Measurements from ENCODE around the gene HADHB.
"Not testable (repeated sequence)": the region's sequence is repeated elsewhere in the genome, so short reads cannot be mapped to it uniquely, and the experiment has no call there.

HADHB gene

GRCh38 chr2:26297061-26297460 lies 52.3 kb downstream of the HADHB start:
- no peak for DNase-seq (ENCODE audit: low spot score)

- DNase-seq (ENCODE audit: low spot score), result no peak
These were observed 53.5 kb downstream of the HADHB start for GRCh38 chr2:26298286-26298637.

- DNase-seq (ENCODE audit: low spot score), result peak; percentile 32
These were observed 54.1 kb downstream of the HADHB start for GRCh38 chr2:26298638-26299393.

- peak; percentile 37 for DNase-seq (ENCODE audit: low spot score)
These were observed 54.8 kb downstream of the HADHB start for GRCh38 chr2:26299471-26300101.

GRCh38 chr2:26300234-26300925 lies 55.6 kb downstream of the HADHB start:
- no peak for DNase-seq (ENCODE audit: low spot score)

- no peak for DNase-seq (ENCODE audit: low spot score)
These were observed 58.1 kb downstream of the HADHB start for GRCh38 chr2:26302846-26303245.

- not testable (repeated sequence) for DNase-seq (ENCODE audit: low spot score)
These were observed 60.4 kb downstream of the HADHB start for GRCh38 chr2:26305094-26305493.

- no peak for DNase-seq (ENCODE audit: low spot score)
These were observed 60.8 kb downstream of the HADHB start for GRCh38 chr2:26305540-26305939.

GRCh38 chr2:26309921-26310320 lies 65.2 kb downstream of the HADHB start:
- no peak for DNase-seq (ENCODE audit: low spot score)

- no peak for DNase-seq (ENCODE audit: low spot score)
These were observed 67.7 kb downstream of the HADHB start for GRCh38 chr2:26312471-26312870.

GRCh38 chr2:26313446-26313845 lies 68.7 kb downstream of the HADHB start:
- no peak for DNase-seq (ENCODE audit: low spot score)

GRCh38 chr2:26314243-26314642 lies 69.5 kb downstream of the HADHB start:
- no peak for DNase-seq (ENCODE audit: low spot score)

- no peak for DNase-seq (ENCODE audit: low spot score)
These were observed 71.3 kb downstream of the HADHB start for GRCh38 chr2:26316041-26316440.

GRCh38 chr2:26316845-26317244 lies 72.1 kb downstream of the HADHB start:
- DNase-seq (ENCODE audit: low spot score), result no peak

- no peak for DNase-seq (ENCODE audit: low spot score)
These were observed 72.8 kb downstream of the HADHB start for GRCh38 chr2:26317377-26318105.

GRCh38 chr2:26318950-26319349 lies 74.2 kb downstream of the HADHB start:
- no peak for DNase-seq (ENCODE audit: low spot score)

GRCh38 chr2:26324479-26324878 lies 79.7 kb downstream of the HADHB start:
- not testable (repeated sequence) for DNase-seq (ENCODE audit: low spot score)

- no peak for DNase-seq (ENCODE audit: low spot score)
These were observed 80.2 kb downstream of the HADHB start for GRCh38 chr2:26324903-26325302.

GRCh38 chr2:26325851-26326250 lies 81.1 kb downstream of the HADHB start:
- DNase-seq (ENCODE audit: low spot score), result no peak

GRCh38 chr2:26326514-26326913 lies 81.8 kb downstream of the HADHB start:
- DNase-seq (ENCODE audit: low spot score), result no peak

- no peak for DNase-seq (ENCODE audit: low spot score)
These were observed 82.8 kb downstream of the HADHB start for GRCh38 chr2:26327291-26328272.
